ENCODE results near the gene ANKRD1. TPM values are rescaled to one million over a fixed set of nuclear protein-coding genes. Genes with fewer than 3 reads are reported as not detected.
"Not testable (repeated sequence)": the region's sequence is repeated elsewhere in the genome, so short reads cannot be mapped to it uniquely, and the experiment has no call there.

The ANKRD1 gene
- total RNA-seq, 1 donor from 2014 or later, result 47.5 TPM

DNA sequence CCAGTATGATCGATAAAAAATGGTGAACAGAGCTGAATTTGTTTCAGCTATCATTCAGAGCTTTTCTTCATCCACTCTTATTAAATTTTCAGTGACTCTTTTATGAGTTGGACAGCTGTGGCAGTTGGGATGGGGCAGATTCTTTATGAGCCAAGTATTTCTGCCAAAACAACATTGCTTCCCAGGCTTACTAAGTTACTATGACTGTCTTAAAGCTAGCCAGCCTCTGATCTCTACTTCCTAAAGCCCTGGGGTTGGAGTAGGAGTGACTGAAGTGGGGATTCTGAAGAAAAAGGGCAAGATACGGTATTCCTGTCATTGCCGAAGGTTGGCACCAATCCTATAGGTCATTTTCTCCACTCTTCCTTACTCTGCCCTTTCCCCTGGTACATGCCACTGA is 36.5 kb downstream of the ANKRD1 start:
- H3K27ac ChIP-seq, result no peak overlapping the region
- peaks cover 74% of the 10 kb centered on the region for H3K36me3 ChIP-seq
- no peaks in the 10 kb centered on the region for H3K9me3 ChIP-seq
- no peaks in the 10 kb centered on the region for H3K27me3 ChIP-seq (ENCODE audit: low read depth)
- DNase-seq, result no peak
- no peak for TF ChIP-seq CTCF (IDR thresholded peaks at IDR 0.05)
- ATAC-seq, result no peak
- intact Hi-C loops (cut with DNase I), result no loop called here
- H3K4me3 ChIP-seq, result no peak overlapping the region
- no peaks in the 10 kb centered on the region for H3K4me1 ChIP-seq

GRCh38 chr10:90880059-90880719 is 40.7 kb downstream of the ANKRD1 start:
- H3K4me3 ChIP-seq; DNase-seq; ATAC-seq; H3K9me3 ChIP-seq; H3K27ac ChIP-seq; H3K4me1 ChIP-seq; intact Hi-C loops (cut with DNase I); H3K27me3 ChIP-seq (ENCODE audit: low read depth): not testable (repeated sequence)
- peak; percentile 70 for TF ChIP-seq CTCF (IDR thresholded peaks at IDR 0.05)
- H3K36me3 ChIP-seq, result peaks cover 74% of the 10 kb centered on the region

GRCh38 chr10:90879062-90879461 is 41.8 kb downstream of the ANKRD1 start:
- H3K9me3 ChIP-seq, result no peaks in the 10 kb centered on the region
- DNase-seq (no peak), ATAC-seq (no peak)
- H3K36me3 ChIP-seq, result peaks cover 68% of the 10 kb centered on the region
- H3K4me1 ChIP-seq, result no peaks in the 10 kb centered on the region
- no peak overlapping the region for H3K4me3 ChIP-seq
- no peaks in the 10 kb centered on the region for H3K27me3 ChIP-seq (ENCODE audit: low read depth)
- no peak overlapping the region for H3K27ac ChIP-seq
- intact Hi-C loops (cut with DNase I), result no loop called here
- no peak for TF ChIP-seq CTCF (IDR thresholded peaks at IDR 0.05)

DNA sequence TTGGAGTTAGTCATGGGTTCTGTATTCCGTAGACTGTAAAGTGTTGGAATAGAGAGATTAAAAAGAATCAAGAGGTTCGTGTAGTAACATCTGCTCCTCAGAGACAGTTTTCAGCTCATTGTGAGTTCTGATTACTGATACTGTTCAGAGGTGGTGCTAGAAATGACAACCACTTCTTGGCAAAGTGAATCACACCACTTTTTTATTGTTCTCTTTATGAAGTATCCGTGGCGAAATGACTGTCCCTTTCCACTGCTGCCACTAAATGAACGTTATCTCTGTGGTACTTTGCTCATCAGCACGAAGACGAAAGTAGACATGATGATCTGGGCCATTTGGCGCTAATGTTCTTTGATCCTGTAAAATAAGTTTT is 48.3 kb downstream of the ANKRD1 start:
- H3K27me3 ChIP-seq (ENCODE audit: low read depth), result no peaks in the 10 kb centered on the region
- H3K4me1 ChIP-seq, result peaks cover 21% of the 10 kb centered on the region
- H3K9me3 ChIP-seq, result no peaks in the 10 kb centered on the region
- TF ChIP-seq CTCF (IDR thresholded peaks at IDR 0.05), result no peak
- no peak for ATAC-seq
- intact Hi-C loops (cut with DNase I), result no loop called here
- H3K27ac ChIP-seq, result peak overlapping the region; percentile 78
- DNase-seq, result no peak
- H3K36me3 ChIP-seq, result peaks cover 28% of the 10 kb centered on the region
- H3K4me3 ChIP-seq, result peak overlapping the region; percentile 76

DNA sequence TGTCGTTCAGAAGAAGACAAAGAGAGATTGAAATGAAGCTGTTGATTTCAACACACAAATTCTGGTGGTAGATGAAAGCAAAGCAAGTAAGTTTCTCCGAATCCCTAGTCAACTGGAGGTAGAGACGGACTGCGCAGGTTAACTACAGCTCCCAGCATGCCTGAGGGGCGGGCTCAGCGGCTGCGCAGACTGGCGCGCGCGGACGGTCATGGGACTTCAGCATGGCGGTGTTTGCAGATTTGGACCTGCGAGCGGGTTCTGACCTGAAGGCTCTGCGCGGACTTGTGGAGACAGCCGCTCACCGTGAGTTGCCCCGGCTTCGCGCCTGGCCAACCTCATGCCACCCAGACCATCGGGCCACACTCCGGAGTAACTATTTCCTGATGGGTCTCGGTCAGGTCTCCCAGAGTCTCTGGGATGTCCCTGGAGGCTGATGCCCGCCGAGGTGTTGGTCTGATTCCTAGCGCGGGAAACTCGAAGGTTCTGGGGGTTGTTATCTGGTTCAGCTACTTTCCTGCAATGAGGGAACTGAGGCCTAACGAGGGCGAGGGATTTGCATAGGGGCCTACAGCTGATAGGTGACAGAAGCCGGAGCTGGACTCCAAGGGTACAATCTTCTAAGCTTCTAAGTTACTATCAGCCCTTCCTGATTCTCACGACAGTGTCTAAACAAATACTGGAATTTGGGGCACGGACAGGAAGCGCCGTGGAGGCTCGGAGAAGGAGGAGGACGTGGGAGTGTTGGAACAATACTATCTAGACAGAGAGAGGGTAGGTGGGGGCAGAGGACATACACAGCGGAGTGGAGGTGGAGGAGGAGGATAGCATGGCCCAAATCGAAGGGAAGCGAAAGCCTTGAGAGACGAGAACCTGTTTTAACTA is 48.9 kb downstream of the ANKRD1 start, which contains the start of gene RPP30:
Gene RPP30, plus strand, starts transcription at position 209 of the 882 bp plus-strand sequence. Its CDS starts 13 bp downstream, at position 222.
- Histone ChIP-seq H3K27ac (peak within 1 kb of the TSS; percentile 78), H3K36me3 (peaks cover 22% of the 10 kb centered on the region), H3K4me1 (peaks cover 21% of the 10 kb centered on the region), H3K9me3 (no peaks in the 10 kb centered on the region), H3K27me3 (ENCODE audit: low read depth) (peaks cover under 1% of the 10 kb centered on the region), H3K4me3 (peak within 1 kb of the TSS; percentile 76)
- ATAC-seq, result peak; percentile 98 to 100
- no peak for TF ChIP-seq CTCF (IDR thresholded peaks at IDR 0.05)
- DNase-seq, result peak; percentile 88
- intact Hi-C loops (cut with DNase I), result no loop called here

Data from lower lobe of right lung (tissue), 2 donors.